Kasumi-1 (cell line): ENCODE data around the gene KRTAP10-7.
"Not testable (repeated sequence)": the region's sequence is repeated elsewhere in the genome, so short reads cannot be mapped to it uniquely, and the experiment has no call there.

ENCODE experiments used
- DNase-seq, 2 experiments: peaks; one replicate each; lab custom pipeline; 2025; lab: John Stamatoyannopoulos, UW

The KRTAP10-7 gene, protein sequence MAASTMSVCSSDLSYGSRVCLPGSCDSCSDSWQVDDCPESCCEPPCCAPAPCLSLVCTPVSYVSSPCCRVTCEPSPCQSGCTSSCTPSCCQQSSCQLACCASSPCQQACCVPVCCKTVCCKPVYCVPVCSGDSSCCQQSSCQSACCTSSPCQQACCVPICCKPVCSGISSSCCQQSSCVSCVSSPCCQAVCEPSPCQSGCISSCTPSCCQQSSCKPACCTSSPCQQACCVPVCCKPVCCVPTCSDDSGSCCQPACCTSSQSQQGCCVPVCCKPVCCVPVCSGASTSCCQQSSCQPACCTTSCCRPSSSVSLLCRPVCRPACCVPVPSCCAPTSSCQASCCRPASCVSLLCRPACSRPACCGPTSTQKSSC

GRCh38 chr21:44600118-44600978, at the start of gene KRTAP10-7:
KRTAP10-7 (plus strand) TSS chr21:44600597; CDS start chr21:44600622, 25 bp downstream.
- DNase-seq: not testable (repeated sequence)

GRCh38 chr21:44550807-44551206, 49.6 kb upstream of the KRTAP10-7 start:
- DNase-seq: no peak

DNA sequence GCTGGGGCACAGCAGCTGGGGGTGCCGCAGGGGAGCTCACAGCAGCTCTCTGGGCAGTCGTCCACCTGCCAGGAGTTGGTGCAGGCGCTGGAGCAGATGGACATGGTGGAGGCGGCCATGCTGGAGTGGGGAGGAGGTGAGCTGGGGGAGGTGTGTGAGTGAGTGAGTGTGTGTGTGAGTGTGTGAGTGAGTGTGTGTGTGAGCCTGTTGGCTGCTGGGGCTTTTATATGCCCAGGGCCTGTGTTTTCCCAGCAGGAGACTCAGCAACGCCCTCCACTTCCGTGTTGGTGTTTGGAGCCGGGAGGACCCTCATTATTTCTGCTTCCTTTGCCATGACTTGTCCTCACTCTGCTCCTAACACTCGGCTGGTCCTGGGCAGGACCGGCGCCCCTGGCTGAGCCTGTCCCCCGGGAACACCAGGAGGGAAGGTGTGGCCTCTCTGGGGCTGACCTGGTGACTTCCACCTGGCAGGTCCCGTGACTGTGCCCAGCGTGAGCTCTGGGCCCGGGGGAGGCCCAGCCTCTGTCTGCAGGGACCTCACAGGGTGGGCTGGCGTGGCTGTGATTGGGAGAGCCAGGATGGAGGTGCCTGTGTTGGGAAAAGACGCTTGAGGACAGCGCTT, 48.9 kb upstream of the KRTAP10-7 start, which contains the start of gene KRTAP10-2:
KRTAP10-2 (minus strand) TSS at position 166 of the 622 bp plus-strand sequence; CDS start at position 119, 47 bp downstream.
- no peak for DNase-seq

- no peak for DNase-seq
Measured at GRCh38 chr21:44552136-44552535, 48.3 kb upstream of the KRTAP10-7 start.

GRCh38 chr21:44552681-44553080, 47.7 kb upstream of the KRTAP10-7 start:
- no peak for DNase-seq

- DNase-seq: no peak
Measured at GRCh38 chr21:44555200-44555875, 45.1 kb upstream of the KRTAP10-7 start.

- no peak for DNase-seq
Measured at GRCh38 chr21:44556879-44557278, 43.5 kb upstream of the KRTAP10-7 start.

DNA sequence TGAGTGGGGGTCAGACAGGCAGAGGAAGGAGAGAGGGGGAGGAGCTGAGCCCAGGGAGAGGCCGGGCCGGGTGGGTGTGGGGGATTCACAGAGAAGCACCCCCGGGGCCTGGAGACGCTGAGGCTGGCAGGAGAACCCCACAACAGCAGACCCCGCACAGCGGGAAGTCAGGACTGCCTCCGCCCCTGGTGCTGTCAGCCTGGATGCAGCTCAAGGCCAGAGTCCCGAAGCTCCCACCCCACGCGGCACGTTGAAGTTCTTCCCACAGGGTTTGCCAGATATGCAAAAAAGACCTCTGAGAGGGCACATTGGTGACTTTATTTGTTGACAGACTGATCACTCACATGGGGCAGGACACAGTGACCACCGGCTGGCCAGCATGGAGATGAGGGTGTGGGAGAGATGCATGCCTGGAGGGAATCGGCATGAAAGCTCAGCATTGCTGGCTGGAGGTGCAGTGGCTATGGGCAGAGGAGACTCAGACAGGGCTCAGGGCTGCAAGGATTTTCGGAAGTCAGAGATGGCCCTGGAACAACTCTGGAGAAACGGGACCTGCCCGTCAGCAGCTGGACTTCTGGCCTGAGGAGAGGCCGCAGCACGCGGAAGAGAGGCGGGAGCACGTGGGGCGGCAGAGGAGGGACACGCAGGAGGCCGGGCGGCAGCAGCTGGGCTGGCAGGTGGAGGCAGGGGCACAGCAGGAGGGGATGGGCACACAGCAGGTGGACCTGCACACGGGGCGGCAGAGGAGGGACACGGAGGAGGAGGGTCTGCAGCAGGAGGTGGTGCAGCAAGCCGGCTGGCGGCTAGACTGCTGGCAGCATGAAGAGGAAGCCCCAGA, 42.7 kb upstream of the KRTAP10-7 start:
- DNase-seq: no peak

GRCh38 chr21:44558329-44558675, 42.1 kb upstream of the KRTAP10-7 start:
- DNase-seq: not testable (repeated sequence)

DNA sequence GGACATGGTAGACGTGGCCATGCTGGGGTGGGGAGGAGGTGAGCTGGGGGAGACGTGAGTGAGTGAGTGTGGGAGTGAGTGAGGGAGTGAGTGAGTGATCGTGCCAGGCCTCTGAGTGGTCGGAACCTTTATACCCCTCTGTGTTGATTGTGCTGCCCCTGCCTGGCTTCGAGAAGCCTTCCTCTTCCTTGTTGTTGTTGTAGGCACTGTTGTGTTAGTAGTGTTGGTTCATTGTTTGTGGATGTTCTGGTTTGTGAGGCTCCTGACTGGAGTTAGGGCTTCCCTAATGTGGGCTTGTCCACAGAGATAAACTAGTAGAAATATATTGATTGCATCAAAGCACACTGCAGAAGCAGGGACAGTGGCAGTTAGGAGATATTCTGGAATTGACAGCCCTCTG, 41.7 kb upstream of the KRTAP10-7 start, which contains the start of gene KRTAP10-3:
KRTAP10-3 (minus strand) TSS at position 101 of the 400 bp plus-strand sequence; CDS start at position 21, 80 bp downstream.
- no peak for DNase-seq

DNA sequence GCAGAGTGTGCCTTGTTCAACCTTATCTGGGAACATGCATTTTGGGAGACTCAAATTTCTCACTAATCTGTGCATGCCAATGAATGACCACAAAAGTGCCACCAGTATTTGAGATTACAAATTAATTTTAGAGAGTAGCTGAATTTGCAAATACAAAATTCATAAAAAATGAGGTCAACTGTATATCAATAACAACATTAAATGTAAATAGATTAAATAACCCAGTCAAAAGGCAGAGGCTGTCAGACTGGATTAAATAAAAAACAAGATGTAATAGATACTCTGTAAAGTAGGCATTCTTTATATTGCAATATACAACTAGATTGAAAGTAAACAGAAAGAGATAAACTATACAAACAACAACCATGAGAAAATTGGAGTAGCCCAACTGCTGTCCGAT, 36.3 kb upstream of the KRTAP10-7 start:
- DNase-seq: no peak

DNA sequence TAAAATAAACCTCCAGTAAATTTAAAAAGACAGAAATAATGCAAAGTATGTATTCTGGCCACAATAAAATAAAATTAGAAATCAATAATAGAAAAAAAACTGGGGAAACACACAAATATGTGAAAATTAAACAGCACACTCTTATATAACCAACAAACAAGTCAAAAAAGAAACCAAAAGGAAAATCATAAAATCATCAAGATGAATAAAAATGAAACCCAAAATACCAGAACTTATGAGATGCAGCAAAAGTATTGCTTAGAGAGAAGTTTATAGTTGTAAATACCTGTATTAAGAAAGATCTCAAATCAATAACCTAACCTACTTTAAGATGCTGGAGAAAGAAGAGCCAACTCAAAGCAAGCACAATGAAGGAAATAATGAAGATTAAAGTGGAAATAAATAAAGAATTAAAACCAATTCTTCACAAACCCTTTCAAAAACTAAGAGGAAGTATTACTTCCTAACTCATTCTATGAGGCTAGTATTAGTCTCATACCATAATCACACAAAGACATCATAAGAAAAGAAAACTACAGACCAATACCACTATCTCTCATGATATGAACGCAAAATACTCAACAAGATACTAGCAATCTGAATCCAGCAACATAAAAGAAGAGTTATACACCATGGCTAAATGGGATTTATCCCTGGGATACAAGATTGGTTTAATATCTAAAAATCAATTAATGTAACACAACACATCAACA, 35.4 kb upstream of the KRTAP10-7 start:
- no peak for DNase-seq

GRCh38 chr21:44566403-44566802, 34.0 kb upstream of the KRTAP10-7 start:
- DNase-seq: peak; percentile 35 to 45

DNA sequence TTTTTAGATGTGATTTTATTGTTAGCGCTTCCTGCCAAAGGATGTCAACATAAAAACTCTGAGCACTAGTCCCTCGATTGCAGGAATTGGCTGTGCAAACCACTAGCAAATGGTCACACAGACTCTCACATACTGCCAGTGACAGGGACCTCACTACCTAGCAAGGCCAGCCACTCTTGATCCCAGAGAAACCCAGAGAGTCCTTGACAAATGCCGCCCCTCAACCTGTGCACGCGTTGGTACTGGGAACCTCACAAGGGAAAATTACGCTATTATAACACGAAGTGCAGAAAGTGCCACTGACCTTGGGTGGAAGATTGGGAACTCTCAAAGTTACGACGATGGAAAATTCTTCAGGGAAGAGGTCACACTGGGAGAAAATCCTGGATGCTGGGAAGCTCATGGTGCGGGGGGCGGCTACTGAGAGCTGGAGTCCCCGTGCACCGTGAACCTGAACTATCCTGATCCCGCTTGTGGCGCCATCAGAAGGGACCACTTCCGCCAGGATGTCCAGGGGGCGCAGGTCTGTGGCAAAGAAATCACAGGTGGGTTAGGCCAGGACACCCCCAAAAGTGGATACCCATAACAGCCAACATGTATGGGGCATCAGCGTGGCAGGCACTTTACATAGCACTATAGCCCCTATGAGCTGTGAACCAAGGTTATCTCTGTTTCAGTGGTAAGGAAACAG, 32.8 kb upstream of the KRTAP10-7 start:
- no peak for DNase-seq

DNA sequence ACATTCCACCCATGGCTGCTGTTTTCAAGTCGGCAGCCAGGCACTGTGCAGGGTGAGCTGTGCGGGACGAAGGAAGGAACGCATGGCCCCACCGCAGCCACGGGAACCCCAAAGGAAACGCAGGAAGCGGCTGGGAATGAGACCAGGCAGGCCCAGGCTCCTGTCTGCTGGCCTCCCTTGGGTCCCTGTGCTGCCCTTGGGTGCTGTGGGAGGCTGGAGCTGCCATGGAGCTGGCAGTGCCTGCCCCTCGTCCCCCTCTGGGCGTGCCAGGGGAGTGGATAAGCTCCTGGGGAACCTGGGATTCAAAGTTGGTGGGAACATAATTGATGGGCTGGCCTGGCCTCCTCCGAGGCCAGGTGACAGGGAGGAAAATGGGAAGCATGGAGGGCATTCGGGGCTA, 32.1 kb upstream of the KRTAP10-7 start:
- no peak for DNase-seq

DNA sequence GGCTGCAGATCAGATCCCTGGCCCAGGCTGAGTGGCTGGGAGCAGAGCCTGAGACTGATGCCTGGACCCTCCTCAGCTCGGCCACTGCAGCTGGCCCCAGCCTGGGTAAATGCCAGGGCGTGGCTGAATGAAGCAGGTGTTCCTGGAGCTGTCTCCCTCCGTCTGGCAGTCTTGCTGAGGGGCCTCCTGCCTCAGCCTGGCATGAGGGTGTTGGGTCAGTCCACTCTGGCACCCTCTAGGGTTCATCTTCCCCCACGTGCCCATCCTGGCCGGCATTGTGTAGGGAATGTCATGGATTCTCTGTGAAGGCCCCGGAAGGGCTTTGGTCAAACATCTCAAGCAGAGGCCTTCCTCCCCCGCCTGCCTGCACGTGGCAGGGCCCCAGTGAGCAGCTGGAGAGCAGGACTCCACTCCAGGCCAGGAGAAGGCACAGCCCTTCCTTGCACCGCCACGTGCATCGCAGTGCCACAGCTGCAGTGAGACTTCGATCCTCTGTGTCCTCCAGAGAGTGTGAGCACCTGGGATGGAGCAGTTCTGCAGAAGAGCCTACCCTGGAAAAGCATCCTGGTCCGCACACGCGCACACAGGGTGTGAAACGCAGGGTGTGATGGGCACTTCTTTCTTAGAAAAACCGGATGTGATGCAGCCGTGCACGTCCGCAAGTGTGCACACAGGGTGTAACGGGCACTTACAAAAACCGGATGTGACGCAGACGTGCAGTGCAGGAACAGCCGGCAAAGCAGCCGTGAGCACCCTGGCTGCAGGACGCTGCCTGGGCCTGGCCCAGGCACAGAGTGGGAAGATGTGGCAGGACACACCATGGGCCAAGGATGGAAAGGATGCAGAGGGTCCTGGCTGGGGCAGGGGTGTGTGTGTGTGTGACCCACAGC, 31.5 kb upstream of the KRTAP10-7 start:
- no peak for DNase-seq

GRCh38 chr21:44569861-44570517, 30.4 kb upstream of the KRTAP10-7 start:
- no peak for DNase-seq

GRCh38 chr21:44571296-44571695, 29.1 kb upstream of the KRTAP10-7 start:
- no peak for DNase-seq
